GM21723 (cell line): ENCODE data around the gene CD2BP2.
A peak's percentile ranks its signal among the peaks of the same experiment; 100 is the strongest.
"Not testable (repeated sequence)": the region's sequence is repeated elsewhere in the genome, so short reads cannot be mapped to it uniquely, and the experiment has no call there.

Source experiments
- ATAC-seq: cut with Tn5 transposase; IDR thresholded peaks from one replicate; pipeline ENCODE4 v1.9.1; 2021; ENCODE audit warnings: mild to moderate bottlenecking, moderate library complexity; ENCODE audit not compliant: unreplicated experiment

Gene CD2BP2

DNA sequence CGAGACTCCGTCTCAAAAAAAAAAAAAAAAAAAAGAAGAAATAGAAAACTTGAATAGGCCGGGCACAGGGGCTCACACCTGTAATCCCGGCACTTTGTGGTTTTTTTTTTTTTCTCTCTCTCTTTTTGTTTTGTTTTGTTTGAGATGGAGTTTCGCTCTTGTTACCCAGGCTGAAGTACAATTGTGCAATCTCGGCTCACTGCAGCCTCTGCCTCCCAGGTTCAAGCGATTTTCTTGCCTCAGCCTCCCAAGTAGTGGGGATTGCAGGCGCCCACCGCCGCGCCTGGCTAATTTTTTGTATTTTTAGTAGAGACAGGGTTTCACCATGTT, 11.7 kb downstream of the CD2BP2 start:
- ATAC-seq: not testable (repeated sequence)

DNA sequence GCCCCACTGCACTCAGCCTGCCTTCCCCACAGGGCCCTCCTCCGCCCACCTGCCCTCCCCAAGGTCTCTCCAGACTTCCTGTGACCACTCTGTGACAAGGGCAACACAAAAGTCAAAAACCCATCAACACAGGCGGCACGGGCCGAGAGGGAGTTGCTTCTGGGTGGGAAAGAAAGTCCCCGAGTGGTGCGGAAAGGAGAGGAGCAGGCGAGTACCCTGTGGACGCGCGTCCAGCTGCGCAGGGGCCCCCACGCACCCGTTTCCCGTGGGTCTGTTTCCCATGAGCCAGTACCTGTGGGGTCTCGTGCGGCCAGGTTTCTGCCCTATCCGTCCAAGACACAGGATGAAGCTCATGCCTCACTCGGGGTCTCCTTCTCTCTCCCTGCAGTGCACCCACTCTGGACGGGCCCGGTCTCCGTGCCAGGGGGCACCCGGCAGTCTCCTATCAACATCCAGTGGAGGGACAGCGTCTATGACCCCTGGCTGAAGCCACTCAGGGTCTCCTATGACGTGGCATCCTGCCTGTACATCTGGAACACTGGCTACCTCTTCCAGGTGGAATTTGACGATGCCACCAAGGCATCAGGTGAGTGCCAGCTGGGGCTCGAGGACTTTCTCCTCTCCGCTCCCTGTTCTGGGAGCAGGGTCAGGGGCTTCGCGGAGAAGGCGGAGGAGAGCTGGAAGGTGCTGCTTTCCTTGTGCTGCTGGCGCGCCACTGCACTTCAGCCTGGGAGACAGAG, 12.2 kb downstream of the CD2BP2 start:
- no peak for ATAC-seq

DNA sequence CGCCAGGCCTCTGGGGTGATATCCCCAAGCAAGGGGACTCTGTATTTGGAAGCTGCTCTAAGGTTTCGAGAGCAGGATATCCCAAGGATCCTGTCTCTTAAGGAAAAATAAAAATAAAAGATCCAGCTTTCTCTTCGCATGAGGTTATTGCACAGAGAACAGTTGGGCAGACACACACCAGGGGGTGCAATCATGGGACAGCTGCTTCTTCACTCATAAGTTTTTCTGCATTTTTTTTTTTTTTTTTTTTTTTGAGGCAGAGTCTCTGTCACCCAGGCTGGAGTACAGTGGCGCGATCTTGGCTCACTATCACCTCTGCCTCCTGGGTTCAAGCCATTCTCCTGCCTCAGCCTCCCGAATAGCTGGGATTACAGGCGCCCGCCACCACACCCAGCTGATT, 13.1 kb downstream of the CD2BP2 start:
- not testable (repeated sequence) for ATAC-seq

DNA sequence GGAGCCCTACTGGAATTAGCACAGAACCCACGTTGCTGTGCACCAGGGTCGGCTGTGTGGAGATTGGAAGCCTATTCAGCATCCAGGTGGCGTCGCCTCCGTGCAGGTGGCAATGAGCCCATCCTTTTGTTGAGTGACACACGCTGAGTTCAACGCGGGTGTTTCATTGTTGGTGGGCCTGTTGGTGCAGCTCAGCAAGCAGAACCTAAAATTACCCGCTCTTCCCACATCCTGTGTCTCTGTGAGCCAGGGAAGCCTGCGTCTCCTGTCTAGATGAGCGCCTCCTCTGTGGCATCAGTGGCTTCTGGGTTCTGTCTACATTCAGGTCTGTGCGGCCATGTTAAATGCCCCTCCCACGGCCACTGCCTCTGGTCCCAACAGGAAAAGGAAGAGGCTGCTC, 14.5 kb downstream of the CD2BP2 start:
- ATAC-seq: no peak

DNA sequence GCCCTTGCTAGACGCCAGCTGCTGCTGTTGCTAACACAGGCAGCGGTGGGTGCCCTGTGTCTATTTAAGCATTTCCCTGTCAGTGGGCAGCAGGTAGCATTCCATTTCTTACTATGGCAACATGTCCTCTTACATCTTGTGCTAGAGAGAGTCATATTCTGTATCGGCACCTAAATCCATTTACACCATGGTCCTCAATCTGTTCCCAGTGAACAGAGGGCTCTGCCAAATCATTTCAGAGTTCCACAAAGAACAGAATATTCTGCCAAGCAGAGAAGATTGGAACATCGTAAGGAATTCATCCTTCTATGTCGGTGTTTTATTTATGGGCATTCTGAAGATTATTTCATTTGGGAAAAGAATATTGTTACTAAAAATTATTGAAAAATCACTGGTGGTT, 16.4 kb downstream of the CD2BP2 start:
- not testable (repeated sequence) for ATAC-seq

DNA sequence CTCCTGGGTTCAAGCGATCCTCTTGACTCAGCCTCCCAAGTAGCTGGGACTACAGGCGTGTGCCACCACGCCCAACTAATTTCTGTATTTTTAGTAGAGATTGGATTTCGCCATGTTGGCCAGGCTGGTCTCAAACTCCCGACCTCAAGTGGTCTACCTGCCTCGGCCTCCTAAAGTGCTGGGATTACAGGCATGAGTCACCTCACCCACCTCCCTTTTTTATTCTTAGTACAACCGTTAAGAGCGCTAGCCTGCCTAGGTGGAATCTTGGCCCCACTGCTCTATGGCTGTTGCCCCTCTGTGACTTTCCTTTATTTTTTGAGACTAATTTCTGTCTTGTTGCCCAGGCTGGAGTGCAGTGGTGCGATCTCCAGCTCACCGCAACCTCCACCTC, 17.1 kb downstream of the CD2BP2 start:
- not testable (repeated sequence) for ATAC-seq

DNA sequence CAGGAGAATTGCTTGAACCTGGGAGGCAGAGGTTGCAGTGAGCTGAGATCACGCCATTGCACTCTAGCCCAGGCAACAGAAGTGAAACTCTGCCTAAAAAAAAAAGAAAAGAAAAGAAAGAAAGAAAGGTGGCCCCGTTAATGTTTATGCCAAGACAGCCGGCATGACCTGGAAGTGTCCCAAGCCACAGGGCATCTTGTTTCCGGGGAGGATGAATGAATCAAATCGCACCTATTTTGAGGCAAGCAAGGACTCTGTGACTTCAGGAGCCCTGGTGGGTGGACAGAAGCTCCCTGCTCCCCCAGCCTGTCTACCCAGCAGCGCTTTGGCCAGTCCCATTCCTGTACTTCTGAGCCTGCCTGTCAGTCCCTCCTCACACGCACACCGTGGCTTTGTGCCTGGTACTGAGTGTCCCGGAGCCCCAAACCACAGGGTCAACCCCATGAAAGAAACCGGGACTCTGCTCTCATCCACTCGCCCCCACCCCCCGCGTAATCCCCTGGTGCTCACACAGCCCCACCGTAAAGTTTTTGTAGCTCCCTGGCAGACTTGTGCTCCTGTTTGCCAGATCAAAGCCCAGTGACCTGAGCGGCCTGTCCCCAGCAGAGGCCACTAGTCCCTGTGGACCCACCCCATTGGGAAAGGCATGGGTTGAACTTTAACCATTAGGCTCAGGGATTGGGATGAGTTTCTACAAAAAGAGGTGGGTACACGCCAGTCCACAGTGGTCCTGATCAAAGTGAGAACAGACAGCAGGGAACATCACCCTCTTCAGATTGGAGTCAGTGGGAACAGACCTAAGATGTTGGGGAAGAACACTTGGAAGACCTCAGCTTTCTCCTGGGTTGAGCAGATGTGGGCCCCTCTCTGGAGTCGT, 19.3 kb downstream of the CD2BP2 start:
- ATAC-seq: peak; percentile 21

DNA sequence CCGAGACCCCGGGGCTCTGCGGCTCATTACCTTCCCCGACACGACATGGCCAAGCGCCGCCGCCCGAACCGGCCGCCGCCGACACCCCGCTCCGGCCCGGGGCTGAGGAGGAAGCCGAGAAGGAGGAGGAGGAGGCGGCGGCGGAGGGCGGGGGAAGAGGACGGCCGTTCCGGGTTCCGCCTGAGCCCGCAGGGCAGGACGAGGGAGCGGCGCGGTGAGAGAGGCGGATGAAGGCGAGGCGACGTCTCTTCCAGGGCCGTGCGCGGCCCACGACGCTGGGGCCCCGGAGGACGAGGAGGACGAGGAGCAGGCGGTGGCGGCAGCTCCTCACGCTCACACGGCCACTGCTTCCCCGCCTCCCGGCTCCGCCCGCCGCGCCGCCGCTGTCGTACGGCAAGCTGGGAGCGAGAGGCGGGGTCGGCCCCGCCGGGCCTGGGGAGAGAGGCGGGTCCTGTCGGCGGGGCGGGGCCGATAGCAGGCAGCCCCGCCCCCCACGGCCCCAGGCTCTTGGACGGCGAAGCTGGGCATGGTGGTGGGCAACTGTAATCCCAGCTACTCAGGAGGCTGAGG, 20.0 kb downstream of the CD2BP2 start:
- peak; percentile 79 for ATAC-seq

DNA sequence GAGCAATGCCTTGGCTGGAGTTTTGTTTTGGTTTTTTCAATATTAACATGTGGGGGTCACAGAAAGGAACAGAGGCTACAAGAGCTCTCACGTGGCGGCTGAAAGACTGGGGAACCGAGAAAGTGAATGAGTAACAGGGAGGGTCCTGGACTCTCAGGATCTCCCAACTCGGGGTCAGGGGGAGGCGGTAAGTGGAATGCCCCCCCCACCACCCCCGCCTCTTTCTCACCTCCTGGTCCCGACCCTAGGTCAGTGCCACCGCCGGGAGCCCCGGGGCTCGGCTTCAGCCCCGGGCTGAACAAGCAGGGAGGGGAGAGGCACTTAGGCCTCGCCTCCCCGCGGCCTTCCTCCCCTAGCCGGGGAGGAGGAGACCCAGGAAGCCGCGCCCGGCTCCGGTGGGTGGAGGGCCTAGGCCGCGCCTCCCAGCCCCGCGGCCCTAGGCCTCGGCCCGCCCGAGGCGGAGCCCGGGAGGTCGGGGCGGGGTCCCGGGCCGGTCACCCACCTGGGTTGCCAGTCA, 20.6 kb downstream of the CD2BP2 start:
- peak; percentile 89 for ATAC-seq

DNA sequence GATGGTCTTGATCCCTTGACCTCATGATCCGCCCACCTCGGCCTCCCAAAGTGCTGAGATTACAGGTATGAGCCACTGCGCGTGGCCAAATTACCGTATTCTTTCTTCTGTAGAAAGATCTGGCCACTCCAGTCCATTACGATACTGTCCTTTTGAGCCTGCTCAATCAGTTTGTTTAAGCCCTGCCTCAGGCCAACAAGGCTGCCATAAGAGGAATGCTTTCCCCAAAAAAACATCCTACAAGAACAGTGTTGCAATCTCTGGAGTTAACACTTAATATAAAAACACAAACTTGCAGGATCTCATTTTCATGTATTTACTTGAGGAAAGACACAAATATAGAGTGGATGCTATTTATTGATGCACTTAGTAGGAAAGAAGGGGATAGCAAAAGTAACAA, 30.9 kb downstream of the CD2BP2 start:
- ATAC-seq: not testable (repeated sequence)

DNA sequence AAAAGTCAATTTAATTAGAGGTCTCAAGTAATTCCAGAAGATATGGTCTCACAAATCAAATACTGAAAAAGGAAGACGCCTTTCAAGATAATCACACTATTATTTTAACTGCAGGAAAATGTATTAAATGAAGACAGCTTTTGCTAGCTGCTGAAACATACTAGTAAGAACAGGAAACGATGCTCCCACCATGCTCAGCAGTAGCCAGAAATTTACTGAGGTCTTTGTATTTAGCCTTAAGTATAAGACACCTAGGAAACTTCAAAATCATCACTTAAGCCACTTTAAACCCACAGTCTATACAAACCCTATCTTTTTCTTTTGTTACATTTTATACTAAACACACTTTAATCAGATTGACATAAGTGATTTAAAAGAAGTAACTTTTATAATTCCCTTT, 36.5 kb downstream of the CD2BP2 start:
- not testable (repeated sequence) for ATAC-seq

DNA sequence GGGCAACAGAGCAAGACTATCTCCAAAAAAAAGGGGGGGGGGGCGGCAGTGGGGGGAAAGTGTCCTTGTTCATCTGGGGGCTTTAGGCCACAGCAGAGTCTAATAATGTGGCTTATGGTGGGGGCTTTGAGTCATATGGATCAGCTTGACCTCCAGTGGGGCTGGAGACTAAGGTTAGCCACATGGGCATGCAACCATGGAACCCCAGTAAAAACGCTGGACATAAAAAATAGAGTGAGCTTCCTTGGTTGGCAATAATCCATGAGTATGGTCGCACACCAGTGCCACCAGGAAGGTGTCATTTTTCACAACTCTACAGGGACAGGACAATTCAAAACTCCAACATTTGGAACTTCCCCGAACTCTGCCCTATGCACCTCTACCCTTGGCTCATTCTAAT, 44.2 kb downstream of the CD2BP2 start:
- ATAC-seq: not testable (repeated sequence)

DNA sequence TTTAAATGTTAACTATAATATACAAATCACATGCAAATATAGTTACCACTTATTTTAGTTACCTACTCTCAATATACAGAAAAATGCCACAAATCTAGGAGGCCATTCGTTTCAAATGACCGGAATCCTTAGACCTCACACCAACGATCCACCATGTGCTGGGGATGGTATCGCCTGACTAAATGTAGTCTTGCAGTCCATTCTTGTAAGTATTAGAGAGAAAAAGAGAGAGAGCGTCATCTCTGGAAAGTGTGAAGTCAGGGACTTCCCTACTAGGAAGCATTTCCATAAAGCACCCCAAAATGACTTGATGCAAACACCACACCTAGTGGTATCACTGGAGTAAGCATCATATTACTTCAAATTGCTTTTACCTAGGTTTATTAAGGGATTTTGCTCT, 45.9 kb downstream of the CD2BP2 start:
- not testable (repeated sequence) for ATAC-seq
